GM12865 (cell line): Measurements from ENCODE around the gene HCK.
"Not testable (repeated sequence)": the region's sequence is repeated elsewhere in the genome, so short reads cannot be mapped to it uniquely, and the experiment has no call there.

ENCODE experiments used
- DNase-seq: peaks from one replicate; pipeline ENCODE4 v3.0.0; 2010; ENCODE audit warnings: low read depth
- H3K4me3 ChIP-seq: 2 replicates; pipeline ENCODE4 v1.5.1; 2011; ENCODE audit warnings: mild to moderate bottlenecking, low read depth, low read length, control low read depth
- CTCF ChIP-seq: IDR thresholded peaks from 2 replicates; pipeline ENCODE4 v1.5.1; 2011; ENCODE audit warnings: low read length, control low read depth, low read depth, inconsistent platforms; ENCODE audit not compliant: insufficient read depth; ENCODE audit errors: missing control alignments

The HCK gene

GRCh38 chr20:32116079-32116521, 64.1 kb downstream of the HCK start:
- DNase-seq: no peak
- no peak for TF ChIP-seq CTCF
- H3K4me3 ChIP-seq: no peak overlapping the region

- DNase-seq, H3K4me3 ChIP-seq: not testable (repeated sequence)
Measured at GRCh38 chr20:32116796-32117195, 64.8 kb downstream of the HCK start.

GRCh38 chr20:32118427-32118826, 66.4 kb downstream of the HCK start:
- not testable (repeated sequence) for DNase-seq

GRCh38 chr20:32119734-32120133, 67.7 kb downstream of the HCK start:
- no peak overlapping the region for H3K4me3 ChIP-seq
- no peak for TF ChIP-seq CTCF
- DNase-seq: no peak

More at GRCh38 chr20:32118427-32118826, 66.4 kb downstream of the HCK start:
- not testable (repeated sequence) for H3K4me3 ChIP-seq

- H3K4me3 ChIP-seq, DNase-seq: not testable (repeated sequence)
Measured at GRCh38 chr20:32121908-32122307, 69.9 kb downstream of the HCK start.

GRCh38 chr20:32123088-32123487, 71.0 kb downstream of the HCK start:
- TF ChIP-seq CTCF: no peak
- no peak for DNase-seq
- no peak overlapping the region for H3K4me3 ChIP-seq

- TF ChIP-seq CTCF: no peak
- H3K4me3 ChIP-seq: no peak overlapping the region
- no peak for DNase-seq
Measured at GRCh38 chr20:32124916-32125454, 72.9 kb downstream of the HCK start.

- H3K4me3 ChIP-seq: no peak overlapping the region
- no peak for DNase-seq
- no peak for TF ChIP-seq CTCF
Measured at GRCh38 chr20:32125506-32125905, 73.5 kb downstream of the HCK start.

GRCh38 chr20:32126919-32127318, 74.9 kb downstream of the HCK start:
- no peak for TF ChIP-seq CTCF
- no peak overlapping the region for H3K4me3 ChIP-seq

More at GRCh38 chr20:32126919-32127318, 74.9 kb downstream of the HCK start:
- no peak for DNase-seq
